ENCODE results near the gene APOL2. TPM values are rescaled to one million over a fixed set of nuclear protein-coding genes. Genes with fewer than 3 reads are reported as not detected.

The APOL2 gene
- total and polyA plus RNA-seq, 2 experiments from 2014 or later = 8.7 to 14.7 TPM

- Histone ChIP-seq H3K27ac (no peak overlapping the region), H3K36me3 (no peaks in the 10 kb centered on the region), H3K27me3 (no peaks in the 10 kb centered on the region), H3K4me1 (ENCODE audit: low read depth) (no peaks in the 10 kb centered on the region), H3K9me3 (ENCODE audit: low read depth) (no peaks in the 10 kb centered on the region), H3K4me3 (no peak overlapping the region)
- no peak for TF ChIP-seq CTCF (IDR thresholded peaks at IDR 0.05; ENCODE audit: low read depth, low read length)
- DNase-seq (ENCODE audit: low read depth in 1 of 2, low spot score in 1 of 2) = no peak
Measured at GRCh38 chr22:36246718-36247117, 7.4 kb upstream of the APOL2 start.

- no peak overlapping the region for H3K27ac ChIP-seq
- no peak for TF ChIP-seq CTCF (IDR thresholded peaks at IDR 0.05; ENCODE audit: low read depth, low read length)
- DNase-seq (ENCODE audit: low read depth in 1 of 2, low spot score in 1 of 2) = no peak
- no peaks in the 10 kb centered on the region for H3K4me1 ChIP-seq (ENCODE audit: low read depth)
- H3K9me3 ChIP-seq (ENCODE audit: low read depth) = no peaks in the 10 kb centered on the region
- no peaks in the 10 kb centered on the region for H3K36me3 ChIP-seq
- no peak overlapping the region for H3K4me3 ChIP-seq
- H3K27me3 ChIP-seq = no peaks in the 10 kb centered on the region
Measured at GRCh38 chr22:36245805-36246356, 6.6 kb upstream of the APOL2 start.

- DNase-seq (ENCODE audit: low read depth in 1 of 2, low spot score in 1 of 2) = peak in 1 of 2 donors; percentile 91
- H3K36me3 ChIP-seq = no peaks in the 10 kb centered on the region
- H3K4me3 ChIP-seq = no peak overlapping the region
- H3K9me3 ChIP-seq (ENCODE audit: low read depth) = no peaks in the 10 kb centered on the region
- no peak for TF ChIP-seq CTCF (IDR thresholded peaks at IDR 0.05; ENCODE audit: low read depth, low read length)
- H3K4me1 ChIP-seq (ENCODE audit: low read depth) = no peaks in the 10 kb centered on the region
- H3K27me3 ChIP-seq = no peaks in the 10 kb centered on the region
- H3K27ac ChIP-seq = no peak overlapping the region
Measured at GRCh38 chr22:36244522-36245391, 5.4 kb upstream of the APOL2 start.

GRCh38 chr22:36243986-36244385, 4.7 kb upstream of the APOL2 start:
- Histone ChIP-seq H3K4me1 (ENCODE audit: low read depth) (no peaks in the 10 kb centered on the region), H3K9me3 (ENCODE audit: low read depth) (no peaks in the 10 kb centered on the region), H3K27ac (no peak overlapping the region), H3K36me3 (no peaks in the 10 kb centered on the region), H3K4me3 (no peak overlapping the region), H3K27me3 (no peaks in the 10 kb centered on the region)
- no peak for TF ChIP-seq CTCF (IDR thresholded peaks at IDR 0.05; ENCODE audit: low read depth, low read length)
- DNase-seq (ENCODE audit: low read depth in 1 of 2, low spot score in 1 of 2) = no peak

- Histone ChIP-seq H3K4me1 (ENCODE audit: low read depth) (no peaks in the 10 kb centered on the region), H3K27ac (peak overlapping the region; percentile 64), H3K36me3 (no peaks in the 10 kb centered on the region), H3K27me3 (no peaks in the 10 kb centered on the region), H3K4me3 (peak overlapping the region; percentile 23), H3K9me3 (ENCODE audit: low read depth) (no peaks in the 10 kb centered on the region)
- no peak for DNase-seq (ENCODE audit: low read depth in 1 of 2, low spot score in 1 of 2)
- no peak for TF ChIP-seq CTCF (IDR thresholded peaks at IDR 0.05; ENCODE audit: low read depth, low read length)
Measured at GRCh38 chr22:36239150-36239400, 252 bp downstream of the APOL2 start.

Data from cardiac muscle cell (in vitro differentiated cells and primary cell).